ENCODE measurements around the gene KRT9. TPM values are rescaled to one million over a fixed set of nuclear protein-coding genes. Genes with fewer than 3 reads are reported as not detected.
"Not testable (repeated sequence)": the region's sequence is repeated elsewhere in the genome, so short reads cannot be mapped to it uniquely, and the experiment has no call there.

Gene KRT9
- total RNA-seq, 2 experiments from 2014 or later = not detected

DNA sequence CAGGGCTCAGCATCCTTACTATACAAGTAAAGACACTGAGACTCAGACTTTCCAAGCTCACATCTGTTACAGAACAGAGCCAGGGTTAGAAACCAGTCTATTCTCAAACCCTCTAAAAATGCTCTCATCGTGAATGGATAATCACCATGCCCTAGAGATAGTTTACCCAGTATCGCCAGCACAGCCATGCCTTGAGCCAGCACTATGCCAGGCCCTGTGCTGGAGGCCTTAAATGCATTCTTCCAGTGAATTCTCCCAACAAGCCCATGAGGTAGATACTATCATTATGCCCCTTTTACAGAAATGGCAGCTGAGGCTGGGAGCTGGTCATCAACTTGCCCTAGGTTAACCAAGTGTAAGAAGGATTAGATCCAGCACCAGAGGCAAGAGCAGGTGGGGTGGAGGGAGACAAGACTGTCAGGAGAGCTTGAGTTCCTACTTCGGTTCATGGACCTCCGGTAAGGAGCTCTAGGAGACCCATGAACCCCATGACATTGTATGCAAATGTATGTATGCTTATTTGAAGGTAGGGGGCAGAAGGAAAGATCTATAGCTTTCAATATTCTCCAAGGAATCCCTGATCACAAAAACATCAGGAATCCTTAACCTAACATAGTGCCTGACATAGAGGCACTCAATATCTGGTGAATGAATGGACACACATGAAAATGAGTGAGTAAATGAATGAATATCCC is 9.7 kb upstream of the KRT9 start:
- H3K27ac Mint-ChIP-seq = no peak overlapping the region
- DNase-seq = no peak
- no peaks in the 10 kb centered on the region for H3K9me3 Mint-ChIP-seq
- no peaks in the 10 kb centered on the region for H3K36me3 Mint-ChIP-seq (ENCODE audit: low read depth)
- intact Hi-C loops (cut with micrococcal nuclease) = no loop called here
- CTCF ChIA-PET = interaction anchor here (0.5 to 1.9 kb wide), 4 partner anchors 10 to 82 kb away, joined by 3 to 9 read pairs (median 4); partner anchors contain the start of gene KRT9
- H3K4me3 Mint-ChIP-seq = no peak overlapping the region
- H3K4me1 Mint-ChIP-seq (ENCODE audit: low read depth) = no peaks in the 10 kb centered on the region
- H3K27me3 Mint-ChIP-seq (ENCODE audit: low read depth) = peaks cover 29% of the 10 kb centered on the region

DNA sequence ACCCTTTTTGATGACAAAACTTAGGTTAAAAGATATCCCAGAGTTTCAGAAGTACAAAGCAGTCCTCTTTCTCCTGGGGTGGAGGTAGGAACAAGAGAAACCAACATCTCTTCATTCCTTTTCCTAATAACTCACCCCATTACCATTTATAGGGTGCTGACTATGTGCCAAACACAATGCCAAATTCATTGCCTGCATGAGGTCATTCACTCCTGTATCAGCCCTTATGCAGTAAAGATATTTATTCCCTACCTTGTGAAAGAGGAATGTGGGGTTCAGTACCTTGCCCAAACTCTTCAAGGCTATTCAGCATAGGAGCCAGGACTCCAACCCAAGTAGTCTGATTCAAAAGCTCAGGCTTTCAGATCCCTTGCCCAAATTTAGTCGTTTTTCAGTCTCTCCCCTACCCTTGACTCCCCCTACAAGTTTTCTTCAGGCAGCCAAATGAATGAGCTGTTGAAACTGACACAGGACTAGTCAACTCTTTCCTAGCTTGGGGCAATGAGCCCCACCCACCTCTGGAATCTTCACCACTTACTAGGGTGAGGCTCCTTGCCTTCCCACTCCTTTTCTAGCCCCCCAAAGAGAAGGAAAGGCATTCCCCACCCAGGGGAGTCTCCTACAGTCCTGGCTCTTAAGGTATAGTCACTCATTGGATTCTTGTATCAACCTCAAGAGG is 9.0 kb upstream of the KRT9 start:
- no peaks in the 10 kb centered on the region for H3K9me3 Mint-ChIP-seq
- H3K27ac Mint-ChIP-seq = no peak overlapping the region
- CTCF ChIA-PET = interaction anchor here (0.5 to 1.9 kb wide), 4 partner anchors 9 to 82 kb away, joined by 3 to 9 read pairs (median 4); partner anchors contain the start of gene KRT9
- peaks cover 29% of the 10 kb centered on the region for H3K27me3 Mint-ChIP-seq (ENCODE audit: low read depth)
- H3K4me3 Mint-ChIP-seq = no peak overlapping the region
- intact Hi-C loops (cut with micrococcal nuclease) = no loop called here
- H3K36me3 Mint-ChIP-seq (ENCODE audit: low read depth) = no peaks in the 10 kb centered on the region
- no peaks in the 10 kb centered on the region for H3K4me1 Mint-ChIP-seq (ENCODE audit: low read depth)
- no peak for DNase-seq

GRCh38 chr17:41580244-41580575 is 8.4 kb upstream of the KRT9 start:
- intact Hi-C loops (cut with micrococcal nuclease) = no loop called here
- Mint-ChIP-seq H3K27me3 (ENCODE audit: low read depth) (peaks cover 32% of the 10 kb centered on the region), H3K9me3 (no peaks in the 10 kb centered on the region), H3K4me3 (no peak overlapping the region), H3K36me3 (ENCODE audit: low read depth) (no peaks in the 10 kb centered on the region), H3K4me1 (ENCODE audit: low read depth) (no peaks in the 10 kb centered on the region), H3K27ac (no peak overlapping the region)
- no peak for DNase-seq
- CTCF ChIA-PET = interaction anchor here (0.6 to 2.6 kb wide), 7 partner anchors 9 to 85 kb away, joined by 3 to 13 read pairs (median 5); no protein-coding TSS in a partner anchor

- no peak overlapping the region for H3K4me3 Mint-ChIP-seq
- CTCF ChIA-PET = interaction anchor here (0.6 to 2.6 kb wide), 11 partner anchors 9 to 128 kb away, joined by 3 to 13 read pairs (median 3); no protein-coding TSS in a partner anchor
- intact Hi-C loops (cut with micrococcal nuclease) = loop anchor here (1.0 kb wide), 1 partner anchor 69 kb away; no protein-coding TSS in a partner anchor
Measured at GRCh38 chr17:41579484-41580243, 7.8 kb upstream of the KRT9 start.

GRCh38 chr17:41578971-41579370 is 7.1 kb upstream of the KRT9 start:
- peaks cover 35% of the 10 kb centered on the region for H3K27me3 Mint-ChIP-seq (ENCODE audit: low read depth)
- H3K36me3 Mint-ChIP-seq (ENCODE audit: low read depth) = no peaks in the 10 kb centered on the region
- no peak overlapping the region for H3K27ac Mint-ChIP-seq
- intact Hi-C loops (cut with micrococcal nuclease) = loop anchor here (1.0 kb wide), 1 partner anchor 69 kb away; no protein-coding TSS in a partner anchor
- DNase-seq = no peak
- CTCF ChIA-PET = interaction anchor here (0.8 to 2.6 kb wide), 9 partner anchors 12 to 127 kb away, joined by 3 to 13 read pairs (median 4); no protein-coding TSS in a partner anchor
- H3K4me3 Mint-ChIP-seq = no peak overlapping the region
- no peaks in the 10 kb centered on the region for H3K9me3 Mint-ChIP-seq
- H3K4me1 Mint-ChIP-seq (ENCODE audit: low read depth) = no peaks in the 10 kb centered on the region

More at GRCh38 chr17:41579484-41580243, 7.8 kb upstream of the KRT9 start:
- Mint-ChIP-seq H3K27me3 (ENCODE audit: low read depth) (peaks cover 35% of the 10 kb centered on the region), H3K9me3 (no peaks in the 10 kb centered on the region), H3K27ac (no peak overlapping the region), H3K36me3 (ENCODE audit: low read depth) (no peaks in the 10 kb centered on the region), H3K4me1 (ENCODE audit: low read depth) (no peaks in the 10 kb centered on the region)
- peak; percentile 91 for DNase-seq

- no peak for DNase-seq
- intact Hi-C loops (cut with micrococcal nuclease) = no loop called here
- Mint-ChIP-seq H3K4me1 (ENCODE audit: low read depth) (no peaks in the 10 kb centered on the region), H3K9me3 (no peaks in the 10 kb centered on the region), H3K36me3 (ENCODE audit: low read depth) (no peaks in the 10 kb centered on the region), H3K27ac (no peak overlapping the region), H3K27me3 (ENCODE audit: low read depth) (peaks cover 33% of the 10 kb centered on the region), H3K4me3 (no peak overlapping the region)
- CTCF ChIA-PET = interaction anchor here (0.8 to 2.6 kb wide), 5 partner anchors 13 to 126 kb away, joined by 3 to 13 read pairs (median 5); no protein-coding TSS in a partner anchor
Measured at GRCh38 chr17:41578538-41578937, 6.7 kb upstream of the KRT9 start.

GRCh38 chr17:41576740-41577139 is 4.9 kb upstream of the KRT9 start:
- H3K4me1 Mint-ChIP-seq (ENCODE audit: low read depth); intact Hi-C loops (cut with micrococcal nuclease); H3K4me3 Mint-ChIP-seq; H3K9me3 Mint-ChIP-seq; DNase-seq; CTCF ChIA-PET; H3K27ac Mint-ChIP-seq; H3K36me3 Mint-ChIP-seq (ENCODE audit: low read depth): not testable (repeated sequence)
- peaks cover 37% of the 10 kb centered on the region for H3K27me3 Mint-ChIP-seq (ENCODE audit: low read depth)

DNA sequence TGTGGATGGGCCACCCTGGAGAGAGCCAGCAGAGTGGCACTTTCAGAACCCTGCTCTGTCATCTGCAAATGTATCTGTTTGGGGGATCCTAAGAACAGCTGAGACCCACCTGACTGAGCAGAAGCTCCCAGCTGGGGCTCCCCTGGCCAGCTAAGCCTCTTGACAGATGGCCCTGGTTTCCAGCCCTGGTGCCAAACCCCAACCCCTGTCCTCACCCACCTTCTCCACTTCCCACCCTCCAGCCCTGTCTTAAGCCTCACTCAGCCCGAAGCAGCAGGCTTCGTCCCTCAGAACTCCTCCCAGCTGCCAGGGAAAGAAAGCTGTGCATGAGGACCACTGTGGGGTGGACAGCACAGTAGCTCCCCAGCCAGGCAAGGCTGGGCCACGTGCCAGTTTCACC is 3.5 kb upstream of the KRT9 start:
- Mint-ChIP-seq H3K36me3 (ENCODE audit: low read depth) (no peaks in the 10 kb centered on the region), H3K27ac (no peak overlapping the region), H3K9me3 (no peaks in the 10 kb centered on the region), H3K4me1 (ENCODE audit: low read depth) (no peaks in the 10 kb centered on the region), H3K4me3 (no peak overlapping the region), H3K27me3 (ENCODE audit: low read depth) (peaks cover 33% of the 10 kb centered on the region)
- no peak for DNase-seq
- CTCF ChIA-PET = no interaction called here
- intact Hi-C loops (cut with micrococcal nuclease) = no loop called here

DNA sequence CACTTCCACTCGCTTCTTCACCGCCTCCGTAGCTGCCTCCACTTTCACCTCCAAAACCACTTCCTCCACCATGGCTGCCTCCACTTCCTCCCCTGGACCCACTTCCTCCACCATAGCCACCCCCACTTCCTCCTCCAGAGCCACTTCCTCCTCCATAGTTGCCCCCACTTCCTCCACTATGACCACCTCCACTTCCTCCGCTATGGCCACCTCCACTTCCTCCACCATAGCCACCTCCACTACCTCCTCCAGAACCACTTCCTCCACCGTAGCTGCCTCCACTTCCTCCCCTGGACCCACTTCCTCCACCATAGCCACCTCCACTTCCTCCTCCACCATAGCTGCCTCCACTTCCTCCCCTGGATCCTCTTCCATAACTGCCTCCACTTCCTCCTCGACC is 4.5 kb downstream of the KRT9 start:
- intact Hi-C loops (cut with micrococcal nuclease) = no loop called here
- Mint-ChIP-seq H3K36me3 (ENCODE audit: low read depth) (no peaks in the 10 kb centered on the region), H3K27ac (no peak overlapping the region), H3K9me3 (peaks cover 7% of the 10 kb centered on the region), H3K4me3 (no peak overlapping the region), H3K4me1 (ENCODE audit: low read depth) (peaks cover 8% of the 10 kb centered on the region), H3K27me3 (ENCODE audit: low read depth) (peaks cover 3% of the 10 kb centered on the region)
- CTCF ChIA-PET = interaction anchor here (0.6 to 1.3 kb wide), 3 partner anchors 9 to 61 kb away, joined by 3 to 5 read pairs (median 5); no protein-coding TSS in a partner anchor
- no peak for DNase-seq

DNA sequence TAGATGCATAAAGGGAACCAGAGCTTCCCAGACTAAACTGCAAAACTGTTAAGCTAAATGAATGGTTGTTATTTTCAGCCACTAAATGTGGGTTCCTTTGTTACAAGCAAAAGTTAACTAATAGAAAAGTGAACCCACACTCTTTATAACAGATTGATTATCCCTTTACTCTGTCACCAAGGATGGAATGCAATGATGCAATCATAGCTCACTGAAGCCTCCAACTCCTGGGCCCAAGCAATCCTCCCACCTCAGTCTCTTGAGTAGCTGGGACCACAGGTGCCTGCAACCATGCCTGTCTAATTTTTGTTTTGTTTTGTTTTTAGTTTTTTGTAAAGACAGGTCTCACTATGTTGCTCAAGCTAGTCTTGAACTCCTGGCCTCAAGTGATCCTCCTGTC is 6.5 kb downstream of the KRT9 start:
- CTCF ChIA-PET = interaction anchor here (1.1 to 2.4 kb wide), 4 partner anchors 17 to 102 kb away, joined by 3 to 8 read pairs (median 6); no protein-coding TSS in a partner anchor
- Mint-ChIP-seq H3K27me3 (ENCODE audit: low read depth) (peaks cover 15% of the 10 kb centered on the region), H3K4me3 (no peak overlapping the region), H3K36me3 (ENCODE audit: low read depth) (no peaks in the 10 kb centered on the region), H3K9me3 (peaks cover 7% of the 10 kb centered on the region), H3K4me1 (ENCODE audit: low read depth) (peaks cover 8% of the 10 kb centered on the region), H3K27ac (no peak overlapping the region)
- intact Hi-C loops (cut with micrococcal nuclease) = no loop called here
- no peak for DNase-seq

GRCh38 chr17:41563607-41564170 is 8.2 kb downstream of the KRT9 start:
- CTCF ChIA-PET = interaction anchor here (1.4 to 2.0 kb wide), 2 partner anchors 15 to 99 kb away, joined by 4 to 8 read pairs; no protein-coding TSS in a partner anchor
- H3K4me1 Mint-ChIP-seq (ENCODE audit: low read depth) = peaks cover 8% of the 10 kb centered on the region
- H3K9me3 Mint-ChIP-seq = peaks cover 7% of the 10 kb centered on the region
- intact Hi-C loops (cut with micrococcal nuclease) = no loop called here
- H3K36me3 Mint-ChIP-seq (ENCODE audit: low read depth) = no peaks in the 10 kb centered on the region
- DNase-seq = no peak
- no peak overlapping the region for H3K27ac Mint-ChIP-seq
- H3K4me3 Mint-ChIP-seq = no peak overlapping the region
- peaks cover 20% of the 10 kb centered on the region for H3K27me3 Mint-ChIP-seq (ENCODE audit: low read depth)

GRCh38 chr17:41561554-41561953 is 10.3 kb downstream of the KRT9 start:
- peaks cover 27% of the 10 kb centered on the region for H3K27me3 Mint-ChIP-seq (ENCODE audit: low read depth)
- CTCF ChIA-PET = interaction anchor here (4.3 kb wide), 1 partner anchor 12 kb away, joined by 35 read pairs; no protein-coding TSS in a partner anchor
- intact Hi-C loops (cut with micrococcal nuclease) = no loop called here

More at GRCh38 chr17:41561554-41561953, 10.3 kb downstream of the KRT9 start:
- no peak for DNase-seq
- H3K36me3 Mint-ChIP-seq (ENCODE audit: low read depth) = no peaks in the 10 kb centered on the region
- no peak overlapping the region for H3K4me3 Mint-ChIP-seq
- H3K4me1 Mint-ChIP-seq (ENCODE audit: low read depth) = no peaks in the 10 kb centered on the region
- no peak overlapping the region for H3K27ac Mint-ChIP-seq
- H3K9me3 Mint-ChIP-seq = no peaks in the 10 kb centered on the region

Measured in activated naive CD4-positive, alpha-beta T cell treated with anti-CD3 and anti-CD28 coated beads for 36 hours (primary cell).